GM12878 (cell line): ENCODE measurements around the gene CKS1B. TPM values are rescaled to one million over a fixed set of nuclear protein-coding genes. Genes with fewer than 3 reads are reported as not detected.
A peak's percentile ranks its signal among the peaks of the same experiment; 100 is the strongest.

ENCODE experiments used
- BHLHE40 ChIP-seq, 2 experiments: fragments of 450-650 bp in 1 of 2; IDR thresholded peaks; 2 replicates each; pipeline ENCODE4 v1.6.1; 2011 to 2017; ENCODE audit warnings: low read depth in 2 of 2, borderline replicate concordance in 1 of 2, improper control_type of control experiment in 1 of 2, low read length in 1 of 2, mild to moderate bottlenecking in 1 of 2
- BMI1 ChIP-seq: fragments of 450-650 bp; IDR thresholded peaks from 2 replicates; pipeline ENCODE4 v1.6.1; 2016; ENCODE audit warnings: mild to moderate bottlenecking, moderate library complexity, borderline replicate concordance
- CREB1 ChIP-seq: IDR thresholded peaks from 2 replicates; pipeline ENCODE4 v1.6.1; 2012; ENCODE audit warnings: low read depth, mild to moderate bottlenecking, inconsistent platforms
- EP300 ChIP-seq, 2 experiments: fragments of 150-350 bp in 1 of 2; IDR thresholded peaks; 2 replicates each; pipeline ENCODE4 v1.6.1; 2011 to 2012; ENCODE audit warnings: low read depth in 2 of 2, low read length in 2 of 2, borderline replicate concordance in 1 of 2, improper control_type of control experiment in 1 of 2, inconsistent platforms in 1 of 2; ENCODE audit not compliant: control insufficient read depth in 1 of 2
- NRF1 ChIP-seq: conservative IDR thresholded peaks from 2 replicates; pipeline ENCODE4 v1.6.1; 2011; ENCODE audit warnings: mild to moderate bottlenecking, low read depth, low read length, improper control_type of control experiment
- SIN3A ChIP-seq: IDR thresholded peaks from 2 replicates; pipeline ENCODE4 v1.6.1; 2012; ENCODE audit warnings: low read depth, low read length, improper control_type of control experiment
- SKIL ChIP-seq: fragments of 450-650 bp; IDR thresholded peaks from 2 replicates; pipeline ENCODE4 v1.6.1; 2017; ENCODE audit warnings: mild to moderate bottlenecking, low read depth, inconsistent platforms; ENCODE audit not compliant: poor library complexity, severe bottlenecking
- SRF ChIP-seq, 2 experiments: IDR thresholded peaks; 2 replicates each; pipeline ENCODE4 v1.6.1; 2011; ENCODE audit warnings: low read depth in 2 of 2, low read length in 2 of 2, mild to moderate bottlenecking in 1 of 2, moderate library complexity in 1 of 2
- TARDBP ChIP-seq: IDR thresholded peaks from 2 replicates; pipeline ENCODE4 v1.6.1; 2016; ENCODE audit warnings: borderline replicate concordance
- WRNIP1 ChIP-seq: IDR thresholded peaks from 2 replicates; pipeline ENCODE4 v1.6.1; 2011; ENCODE audit warnings: low read depth, low read length, improper control_type of control experiment, borderline replicate concordance
- ZBTB11 ChIP-seq: fragments of 450-650 bp; formaldehyde crosslinking; IDR thresholded peaks from 2 replicates; pipeline ENCODE4 v1.5.0; 2022; ENCODE audit warnings: mild to moderate bottlenecking, missing genetic modification characterization
- ZNF384 ChIP-seq: IDR thresholded peaks from 2 replicates; pipeline ENCODE4 v1.6.1; 2012; ENCODE audit warnings: low read depth, mild to moderate bottlenecking, low read length, improper control_type of control experiment, borderline replicate concordance
- polyA plus RNA-seq, 11 experiments: library from polyadenylated mRNA; depleted of rRNA in 4 of 11; unstranded in 6 of 11; stranded (reverse) in 5 of 11; fragments of >200 nt; fragmentation: Nextera tagmentation in 4 of 11; fragmentation: Illumina TruSeq in 1 of 11; extraction: Ambion mirVana in 4 of 11; extraction: Trizol in 1 of 11; gene quantifications; 1 replicate in 1 of 11; 2 replicates in 10 of 11; pipeline versions ENCODE4 v1.2.1 to v1.2.3, GENCODE V29; 2011 to 2016; ENCODE audit warnings: inconsistent platforms in 2 of 11, missing spikeins in 2 of 11, low read depth in 1 of 11
- total RNA-seq, 4 experiments: library from RNA; depleted of rRNA in 3 of 4; stranded (reverse); fragments of >200 nt in 3 of 4; fragmentation: Illumina TruSeq in 1 of 4; extraction: Trizol in 1 of 4; gene quantifications; 2 replicates each; pipeline versions ENCODE4 v1.2.1 to v1.2.3, GENCODE V29; 2013 to 2021

The CKS1B gene
- total and polyA plus RNA-seq, 10 of the 15 experiments (the other 5 are each of a cell fraction or from before 2014, with no cell fraction given): 125 to 608 (median 364) TPM

- peak in 1 of 2 experiments; percentile 88; a peak in 2 of 4 replicates for TF ChIP-seq SRF (IDR thresholded peaks at IDR 0.05; ENCODE audit: low read depth in 2 of 2, low read length in 2 of 2)
- TF ChIP-seq SKIL: peak; percentile 4
- TF ChIP-seq WRNIP1: no peak
- no peak for TF ChIP-seq NRF1
- TF ChIP-seq TARDBP: no peak
- peak; percentile 38; the same call in 1 of the 2 replicates for TF ChIP-seq SIN3A
- peak; percentile 94 for TF ChIP-seq BMI1
- TF ChIP-seq BHLHE40 (IDR thresholded peaks at IDR 0.05; ENCODE audit: borderline replicate concordance in 1 of 2, low read depth in 2 of 2, low read length in 1 of 2): 0 out of 4 replicates have a peak, but pooled peaks of 1 of the 2 experiments have one; percentile 15
- 0 out of 2 replicates have a peak, but pooled peaks have one; percentile 18 for TF ChIP-seq CREB1
- TF ChIP-seq ZNF384: no peak
- TF ChIP-seq EP300 (IDR thresholded peaks at IDR 0.05; ENCODE audit: borderline replicate concordance in 1 of 2, control insufficient read depth in 1 of 2, low read depth in 2 of 2, low read length in 2 of 2): peak in 1 of 2 experiments; percentile 63; a peak in 1 of 4 replicates
- TF ChIP-seq ZBTB11: no peak
Observed at GRCh38 chr1:154955039-154955717, 19.3 kb upstream of the CKS1B start (continued).
